ENCODE data around the gene TMED7.

- no peak for TF ChIP-seq CTCF (IDR thresholded peaks at IDR 0.05; ENCODE audit: borderline replicate concordance, extremely low read depth, low read length, poor library complexity, severe bottlenecking)
- TF ChIP-seq EZH2 (IDR thresholded peaks at IDR 0.05; ENCODE audit: borderline replicate concordance, low read depth, low read length, severe bottlenecking) = no peak
These were observed 46.1 kb downstream of the TMED7 start for GRCh38 chr5:115579747-115580173.

All from DND-41 (cell line).